ENCODE measurements around the gene PLBD2.

The PLBD2 gene

GRCh38 chr12:113392520-113392919 lies 34.1 kb downstream of the PLBD2 start:
- no peak for TF ChIP-seq CTCF (IDR thresholded peaks at IDR 0.05; ENCODE audit: low read depth, low read length, missing control alignments)
- no peak overlapping the region for H3K4me3 ChIP-seq (replicated peaks; ENCODE audit: low read depth, low read length)
- no peak for DNase-seq (ENCODE audit: extremely low read depth, low read depth)

GRCh38 chr12:113392988-113393579 lies 34.7 kb downstream of the PLBD2 start:
- no peak overlapping the region for H3K4me3 ChIP-seq (replicated peaks; ENCODE audit: low read depth, low read length)
- no peak for DNase-seq (ENCODE audit: extremely low read depth, low read depth)
- no peak for TF ChIP-seq CTCF (IDR thresholded peaks at IDR 0.05; ENCODE audit: low read depth, low read length, missing control alignments)

- TF ChIP-seq CTCF (IDR thresholded peaks at IDR 0.05; ENCODE audit: low read depth, low read length, missing control alignments): no peak
- no peak overlapping the region for H3K4me3 ChIP-seq (replicated peaks; ENCODE audit: low read depth, low read length)
- DNase-seq (ENCODE audit: extremely low read depth, low read depth): no peak
These were observed 35.4 kb downstream of the PLBD2 start for GRCh38 chr12:113393749-113394148.

- TF ChIP-seq CTCF (IDR thresholded peaks at IDR 0.05; ENCODE audit: low read depth, low read length, missing control alignments): no peak
- no peak overlapping the region for H3K4me3 ChIP-seq (replicated peaks; ENCODE audit: low read depth, low read length)
- DNase-seq (ENCODE audit: extremely low read depth, low read depth): no peak
These were observed 36.7 kb downstream of the PLBD2 start for GRCh38 chr12:113395119-113395518.

GRCh38 chr12:113396200-113396599 lies 37.8 kb downstream of the PLBD2 start:
- no peak for DNase-seq (ENCODE audit: extremely low read depth, low read depth)

GRCh38 chr12:113396828-113397496 lies 38.6 kb downstream of the PLBD2 start:
- no peak overlapping the region for H3K4me3 ChIP-seq (replicated peaks; ENCODE audit: low read depth, low read length)
- TF ChIP-seq CTCF (IDR thresholded peaks at IDR 0.05; ENCODE audit: low read depth, low read length, missing control alignments): no peak
- DNase-seq (ENCODE audit: extremely low read depth, low read depth): no peak

More at GRCh38 chr12:113396200-113396599, 37.8 kb downstream of the PLBD2 start:
- no peak for TF ChIP-seq CTCF (IDR thresholded peaks at IDR 0.05; ENCODE audit: low read depth, low read length, missing control alignments)
- no peak overlapping the region for H3K4me3 ChIP-seq (replicated peaks; ENCODE audit: low read depth, low read length)

Data from HFF-Myc (cell line).